ENCODE measurements around the gene SPRED3.

GRCh38 chr19:38394488-38394887 lies 6.0 kb downstream of the SPRED3 start:
- TF ChIP-seq, protein P1, sequence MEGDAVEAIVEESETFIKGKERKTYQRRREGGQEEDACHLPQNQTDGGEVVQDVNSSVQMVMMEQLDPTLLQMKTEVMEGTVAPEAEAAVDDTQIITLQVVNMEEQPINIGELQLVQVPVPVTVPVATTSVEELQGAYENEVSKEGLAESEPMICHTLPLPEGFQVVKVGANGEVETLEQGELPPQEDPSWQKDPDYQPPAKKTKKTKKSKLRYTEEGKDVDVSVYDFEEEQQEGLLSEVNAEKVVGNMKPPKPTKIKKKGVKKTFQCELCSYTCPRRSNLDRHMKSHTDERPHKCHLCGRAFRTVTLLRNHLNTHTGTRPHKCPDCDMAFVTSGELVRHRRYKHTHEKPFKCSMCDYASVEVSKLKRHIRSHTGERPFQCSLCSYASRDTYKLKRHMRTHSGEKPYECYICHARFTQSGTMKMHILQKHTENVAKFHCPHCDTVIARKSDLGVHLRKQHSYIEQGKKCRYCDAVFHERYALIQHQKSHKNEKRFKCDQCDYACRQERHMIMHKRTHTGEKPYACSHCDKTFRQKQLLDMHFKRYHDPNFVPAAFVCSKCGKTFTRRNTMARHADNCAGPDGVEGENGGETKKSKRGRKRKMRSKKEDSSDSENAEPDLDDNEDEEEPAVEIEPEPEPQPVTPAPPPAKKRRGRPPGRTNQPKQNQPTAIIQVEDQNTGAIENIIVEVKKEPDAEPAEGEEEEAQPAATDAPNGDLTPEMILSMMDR (IDR thresholded peaks at IDR 0.05; ENCODE audit: control extremely low read depth in 1 of 3, insufficient read depth in 1 of 3, low read depth in 1 of 3, low read length in 3 of 3), result no peak; a peak in 1 of 4 replicates
- no peak for TF ChIP-seq POLR2A (IDR thresholded peaks at IDR 0.05; ENCODE audit: control extremely low read depth in 1 of 2, low read depth in 2 of 2, low read length in 2 of 2)
- no peak for TF ChIP-seq ZNF274 (IDR thresholded peaks at IDR 0.05; ENCODE audit: borderline replicate concordance, extremely low read depth, low read length)
- peak; percentile 52; the same call in 1 of the 2 replicates for TF ChIP-seq POLR2AphosphoS5 (IDR thresholded peaks at IDR 0.05; ENCODE audit: low read depth, low read length)
- TF ChIP-seq CBX5 (IDR thresholded peaks at IDR 0.05; ENCODE audit: low read depth, low read length), result no peak
- TF ChIP-seq ATF3 (IDR thresholded peaks at IDR 0.05; ENCODE audit: insufficient read depth, low read depth, low read length), result no peak
